Endodermal cell (in vitro differentiated cells): Measurements from ENCODE around the gene ATAD1. TPM values are rescaled to one million over a fixed set of nuclear protein-coding genes. Genes with fewer than 3 reads are reported as not detected.

Experiments
- DNase-seq: peaks from one replicate; pipeline ENCODE4 v3.0.0-alpha.2; 2017
- H3K27ac ChIP-seq: 2 replicates; pipeline ENCODE4 v1.5.1; 2013; ENCODE audit warnings: mild to moderate bottlenecking, low read depth, low read length, moderate library complexity
- H3K27me3 ChIP-seq: 2 replicates; pipeline ENCODE4 v1.6.1; 2013; ENCODE audit warnings: mild to moderate bottlenecking, low read length, moderate library complexity; ENCODE audit not compliant: insufficient read depth, control insufficient read depth, poor library complexity, severe bottlenecking
- H3K36me3 ChIP-seq: 2 replicates; pipeline ENCODE4 v1.7.0; 2013; ENCODE audit warnings: mild to moderate bottlenecking, low read length, moderate library complexity; ENCODE audit not compliant: control insufficient read depth, insufficient read depth
- H3K4me1 ChIP-seq: one replicate; pipeline ENCODE4 v1.7.0; 2013; ENCODE audit warnings: low read length; ENCODE audit not compliant: control insufficient read depth, insufficient read depth
- H3K4me3 ChIP-seq: 2 replicates; pipeline ENCODE4 v1.5.1; 2013; ENCODE audit warnings: mild to moderate bottlenecking, low read length, moderate library complexity
- H3K9ac ChIP-seq: 2 replicates; pipeline ENCODE4 v1.6.1; 2013; ENCODE audit warnings: mild to moderate bottlenecking, low read length, moderate library complexity; ENCODE audit not compliant: poor library complexity, severe bottlenecking; ENCODE audit errors: extremely low read depth
- H3K9me3 ChIP-seq: 2 replicates; pipeline ENCODE4 v1.6.1; 2013; ENCODE audit warnings: mild to moderate bottlenecking, low read length, moderate library complexity; ENCODE audit not compliant: control insufficient read depth
- H3K27ac Mint-ChIP-seq: 2 replicates; pipeline ENCODE4 v1.8.0; 2020; ENCODE audit warnings: mixed read lengths
- H3K27me3 Mint-ChIP-seq: 2 replicates; pipeline ENCODE4 v1.8.0; 2021; ENCODE audit warnings: mild to moderate bottlenecking, mixed read lengths; ENCODE audit not compliant: insufficient read depth
- H3K36me3 Mint-ChIP-seq: 2 replicates; pipeline ENCODE4 v1.8.0; 2020; ENCODE audit warnings: low read depth, mixed read lengths
- H3K4me1 Mint-ChIP-seq: 2 replicates; pipeline ENCODE4 v1.8.0; 2020; ENCODE audit warnings: mixed read lengths
- H3K4me3 Mint-ChIP-seq: 2 replicates; pipeline ENCODE4 v1.8.0; 2020; ENCODE audit warnings: mild to moderate bottlenecking, moderate library complexity, mixed read lengths
- H3K9me3 Mint-ChIP-seq: 2 replicates; pipeline ENCODE4 v1.8.0; 2020; ENCODE audit warnings: mild to moderate bottlenecking, mixed read lengths
- WGBS, 2 experiments: methylation state at CpG; one replicate each; pipeline versions ENCODE4 v1.1.5 to v1.1.7; 2013; ENCODE audit warnings: missing lambda C conversion rate in 2 of 2, mixed read lengths in 1 of 2; ENCODE audit not compliant: insufficient coverage in 1 of 2, insufficient read length in 1 of 2; 5-methylcytosine and 5-hydroxymethylcytosine counted together
- total RNA-seq, 2 donors: library from RNA; stranded (reverse); fragmentation: NEBNext Ultra II Directional in 1 of 2; extraction: Animal tissue kit (Norgen Biotek cat#: 25700) in 1 of 2; gene quantifications; 2 replicates in 1 of 2; 3 replicates in 1 of 2; pipeline ENCODE4 v1.2.1, GENCODE V29; 2021
- TF ChIP-seq, protein P1 (sequence below): fragments of 200-600 bp; sonication (generic); conservative IDR thresholded peaks from 2 replicates; pipeline ENCODE4 v1.5.0; 2021; ENCODE audit warnings: antibody characterized with exemption, mild to moderate bottlenecking

The ATAD1 gene
- total RNA-seq, 2 donors from 2014 or later, result 55.4 to 68.0 TPM

DNA sequence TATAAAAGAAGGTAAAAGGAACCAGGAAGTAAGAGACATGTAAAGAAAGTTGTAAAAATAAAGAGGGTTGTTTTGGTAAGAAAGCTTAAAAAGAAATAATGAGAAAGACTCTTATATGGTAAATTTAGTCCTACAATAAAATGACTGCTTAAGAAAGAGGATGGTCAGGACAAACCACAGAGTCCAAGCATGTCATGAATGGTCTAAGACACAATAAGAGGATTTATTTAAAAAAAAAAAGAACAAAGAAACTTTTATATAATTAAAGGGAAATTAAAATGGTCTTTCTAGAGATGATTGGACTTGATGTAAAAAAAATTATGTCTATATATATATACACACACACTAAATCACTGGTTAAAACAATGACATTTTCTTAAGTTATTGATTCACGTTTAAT is 18.2 kb downstream of the ATAD1 start:
- TF ChIP-seq, protein P1, sequence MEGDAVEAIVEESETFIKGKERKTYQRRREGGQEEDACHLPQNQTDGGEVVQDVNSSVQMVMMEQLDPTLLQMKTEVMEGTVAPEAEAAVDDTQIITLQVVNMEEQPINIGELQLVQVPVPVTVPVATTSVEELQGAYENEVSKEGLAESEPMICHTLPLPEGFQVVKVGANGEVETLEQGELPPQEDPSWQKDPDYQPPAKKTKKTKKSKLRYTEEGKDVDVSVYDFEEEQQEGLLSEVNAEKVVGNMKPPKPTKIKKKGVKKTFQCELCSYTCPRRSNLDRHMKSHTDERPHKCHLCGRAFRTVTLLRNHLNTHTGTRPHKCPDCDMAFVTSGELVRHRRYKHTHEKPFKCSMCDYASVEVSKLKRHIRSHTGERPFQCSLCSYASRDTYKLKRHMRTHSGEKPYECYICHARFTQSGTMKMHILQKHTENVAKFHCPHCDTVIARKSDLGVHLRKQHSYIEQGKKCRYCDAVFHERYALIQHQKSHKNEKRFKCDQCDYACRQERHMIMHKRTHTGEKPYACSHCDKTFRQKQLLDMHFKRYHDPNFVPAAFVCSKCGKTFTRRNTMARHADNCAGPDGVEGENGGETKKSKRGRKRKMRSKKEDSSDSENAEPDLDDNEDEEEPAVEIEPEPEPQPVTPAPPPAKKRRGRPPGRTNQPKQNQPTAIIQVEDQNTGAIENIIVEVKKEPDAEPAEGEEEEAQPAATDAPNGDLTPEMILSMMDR, result no peak
- no peak overlapping the region for H3K4me3 ChIP-seq
- peaks cover 97% of the 10 kb centered on the region for H3K36me3 ChIP-seq
- no peaks in the 10 kb centered on the region for H3K4me1 ChIP-seq
- 100% methylated on average over 1 of the region's 1 CpG; no CpG with 5 or more reads in 1 of the 2 experiments for WGBS, 2 experiments
- no peaks in the 10 kb centered on the region for H3K27me3 ChIP-seq
- Mint-ChIP-seq H3K27ac (no peak overlapping the region), H3K4me3 (no peak overlapping the region), H3K36me3 (peaks cover 90% of the 10 kb centered on the region), H3K27me3 (no peaks in the 10 kb centered on the region), H3K4me1 (no peaks in the 10 kb centered on the region), H3K9me3 (peaks cover 60% of the 10 kb centered on the region)
- H3K9ac ChIP-seq, result no peak overlapping the region
- H3K27ac ChIP-seq, result no peak overlapping the region
- peaks cover 79% of the 10 kb centered on the region for H3K9me3 ChIP-seq
- DNase-seq, result no peak

DNA sequence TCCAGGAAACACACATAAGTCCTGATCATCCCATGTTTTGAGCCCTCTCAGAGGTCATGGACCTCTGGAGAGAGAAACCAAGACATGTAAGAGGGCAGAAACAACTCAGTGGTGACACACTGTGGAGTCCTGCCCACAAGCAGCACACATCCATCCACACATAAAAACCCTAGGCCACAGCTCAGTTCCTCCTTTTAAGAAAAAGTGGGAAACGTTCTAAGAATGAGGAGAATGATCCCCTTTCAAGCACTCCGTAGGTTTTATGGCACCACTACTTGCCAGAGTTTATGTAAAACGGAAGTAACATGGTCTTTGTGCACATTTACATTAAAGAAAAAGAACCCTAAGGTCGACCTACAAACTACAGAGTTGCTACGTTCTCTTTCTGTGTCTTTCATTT is 19.9 kb downstream of the ATAD1 start:
- Mint-ChIP-seq H3K4me3 (no peak overlapping the region), H3K4me1 (no peaks in the 10 kb centered on the region), H3K9me3 (peaks cover 45% of the 10 kb centered on the region), H3K27ac (no peak overlapping the region), H3K36me3 (peaks cover 87% of the 10 kb centered on the region), H3K27me3 (no peaks in the 10 kb centered on the region)
- 97 to 98% methylated on average over 5 of the region's 5 CpGs for WGBS, 2 experiments
- peaks cover 61% of the 10 kb centered on the region for H3K9me3 ChIP-seq
- H3K4me3 ChIP-seq, result no peak overlapping the region
- H3K4me1 ChIP-seq, result no peaks in the 10 kb centered on the region
- no peak overlapping the region for H3K9ac ChIP-seq
- peaks cover 90% of the 10 kb centered on the region for H3K36me3 ChIP-seq
- no peak overlapping the region for H3K27ac ChIP-seq
- H3K27me3 ChIP-seq, result no peaks in the 10 kb centered on the region
- DNase-seq, result no peak
- TF ChIP-seq, protein P1, result no peak

DNA sequence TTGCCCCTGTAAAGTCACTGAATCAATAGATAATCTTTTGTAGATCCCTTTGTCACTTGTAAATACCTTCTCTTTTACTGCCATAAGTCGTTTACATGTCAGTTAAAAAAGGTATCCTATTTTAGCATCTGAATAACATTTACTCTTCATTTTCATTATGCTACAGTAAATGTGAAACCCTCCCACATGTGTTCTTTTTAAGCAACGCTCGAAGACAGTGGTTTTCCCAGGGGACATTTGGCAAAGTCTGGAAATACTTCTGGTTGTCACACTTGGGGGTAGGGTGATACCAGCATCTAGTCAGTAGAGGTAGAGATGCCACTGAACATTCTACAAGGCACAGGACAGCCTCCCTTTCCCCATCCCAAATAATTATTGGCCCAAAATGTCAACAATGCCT is 23.7 kb downstream of the ATAD1 start:
- Histone ChIP-seq H3K4me1 (no peaks in the 10 kb centered on the region), H3K4me3 (no peak overlapping the region), H3K27ac (no peak overlapping the region), H3K27me3 (no peaks in the 10 kb centered on the region), H3K36me3 (peaks cover 85% of the 10 kb centered on the region), H3K9me3 (peaks cover 23% of the 10 kb centered on the region), H3K9ac (no peak overlapping the region)
- WGBS, 2 experiments, result 99% methylated on average over 3 of the region's 3 CpGs; no CpG with 5 or more reads in 1 of the 2 experiments
- H3K36me3 Mint-ChIP-seq, result peaks cover 68% of the 10 kb centered on the region
- no peak overlapping the region for H3K27ac Mint-ChIP-seq
- H3K4me3 Mint-ChIP-seq, result no peak overlapping the region
- no peak for DNase-seq
- H3K4me1 Mint-ChIP-seq, result no peaks in the 10 kb centered on the region
- TF ChIP-seq, protein P1, result no peak
- no peaks in the 10 kb centered on the region for H3K27me3 Mint-ChIP-seq
- H3K9me3 Mint-ChIP-seq, result peaks cover 10% of the 10 kb centered on the region
